GM19438 (cell line): ENCODE results near the gene PDSS2.

Source experiments
- ATAC-seq: cut with Tn5 transposase; IDR thresholded peaks from one replicate; pipeline ENCODE4 v1.9.1; 2021; ENCODE audit warnings: low read depth; ENCODE audit not compliant: unreplicated experiment

PDSS2 gene

GRCh38 chr6:107103082-107103481 is 356.3 kb downstream of the PDSS2 start:
- no peak for ATAC-seq
